GM12892 (cell line): ENCODE measurements around the gene PTGER3.

Experiments used
- POLR2A ChIP-seq: IDR thresholded peaks from 2 replicates; pipeline ENCODE4 v1.6.1; 2011; ENCODE audit warnings: low read depth, low read length, control low read depth
- POLR2AphosphoS5 ChIP-seq: IDR thresholded peaks from 2 replicates; pipeline ENCODE4 v1.6.1; 2011; ENCODE audit warnings: low read depth, low read length, control low read depth

DNA sequence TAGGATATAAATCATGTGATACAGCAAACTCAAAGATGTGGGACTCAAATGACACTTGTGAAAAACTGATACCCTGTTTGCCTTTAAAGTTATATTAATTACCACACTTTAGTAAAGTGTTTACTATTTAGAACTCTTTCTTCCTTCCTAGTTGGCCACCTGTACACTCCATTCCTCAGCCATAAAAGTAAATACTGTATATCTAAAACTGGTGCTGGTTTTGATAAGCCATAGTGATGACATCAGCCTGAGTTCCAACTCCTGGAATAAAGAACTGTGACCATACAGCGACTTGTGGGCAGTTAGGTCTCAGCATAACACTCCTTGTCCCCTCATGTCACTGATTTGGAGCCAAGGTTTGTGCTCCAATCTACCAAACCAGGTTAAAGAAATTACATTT, 2.8 kb downstream of the PTGER3 start:
- TF ChIP-seq POLR2A (no peak), POLR2AphosphoS5 (no peak)
